C4-2B (cell line): ENCODE data around the gene KCNJ10.

Experiments used
- H3K27ac ChIP-seq: fragments of 450-650 bp; 2 replicates; pipeline ENCODE4 v1.5.1; 2017
- CTCF ChIP-seq: fragments of 450-650 bp; conservative IDR thresholded peaks from 2 replicates; pipeline ENCODE4 v1.5.1; 2017; ENCODE audit warnings: mild to moderate bottlenecking
- ZFX ChIP-seq: fragments of 450-650 bp; IDR thresholded peaks from 2 replicates; pipeline ENCODE4 v1.6.1; 2017

Gene KCNJ10

GRCh38 chr1:160017592-160017991, 52.4 kb downstream of the KCNJ10 start:
- TF ChIP-seq CTCF (no peak), ZFX (no peak)
- H3K27ac ChIP-seq, result no peak overlapping the region

GRCh38 chr1:160011781-160012180, 58.2 kb downstream of the KCNJ10 start:
- no peak for TF ChIP-seq ZFX
- no peak for TF ChIP-seq CTCF

GRCh38 chr1:160009801-160010200, 60.2 kb downstream of the KCNJ10 start:
- TF ChIP-seq ZFX (no peak), CTCF (no peak)
- no peak overlapping the region for H3K27ac ChIP-seq

More at GRCh38 chr1:160011781-160012180, 58.2 kb downstream of the KCNJ10 start:
- H3K27ac ChIP-seq, result no peak overlapping the region

- H3K27ac ChIP-seq, result no peak overlapping the region
- TF ChIP-seq ZFX (no peak), CTCF (no peak)
Observed at GRCh38 chr1:160009081-160009480, 60.9 kb downstream of the KCNJ10 start.

GRCh38 chr1:160007577-160008200, 62.3 kb downstream of the KCNJ10 start:
- no peak overlapping the region for H3K27ac ChIP-seq
- TF ChIP-seq CTCF, result peak; percentile 82
- no peak for TF ChIP-seq ZFX

- TF ChIP-seq CTCF, result peak; percentile 96
- TF ChIP-seq ZFX, result no peak
- H3K27ac ChIP-seq, result no peak overlapping the region
Observed at GRCh38 chr1:160006312-160006940, 63.5 kb downstream of the KCNJ10 start.

- H3K27ac ChIP-seq, result no peak overlapping the region
- no peak for TF ChIP-seq CTCF
- TF ChIP-seq ZFX, result no peak
Observed at GRCh38 chr1:160005070-160005469, 64.9 kb downstream of the KCNJ10 start.
